HG02588 (cell line): ENCODE results near the gene SCYL3.

ENCODE experiments used
- ATAC-seq: cut with Tn5 transposase; IDR thresholded peaks from one replicate; pipeline ENCODE4 v1.9.1; 2021; ENCODE audit warnings: mild to moderate bottlenecking, moderate library complexity; ENCODE audit not compliant: unreplicated experiment

SCYL3 gene

DNA sequence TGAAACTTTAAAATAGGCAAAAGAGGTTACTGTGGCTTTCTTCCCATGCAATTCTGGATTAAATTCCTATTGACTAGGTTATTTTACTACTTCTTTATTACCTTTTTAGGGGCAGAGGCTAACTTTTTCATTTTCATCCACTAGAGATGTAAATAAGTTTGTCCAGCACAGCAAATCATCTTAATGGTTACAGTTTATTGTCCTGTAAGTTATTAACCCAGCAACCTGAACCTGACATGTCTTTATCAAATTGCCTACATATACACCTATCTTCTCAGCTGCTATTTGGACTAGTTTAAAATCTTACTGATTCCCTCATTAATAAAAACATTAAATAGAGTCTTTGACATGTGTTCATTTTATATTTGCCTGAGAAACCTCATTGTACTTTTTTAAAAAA is 6.9 kb upstream of the SCYL3 start:
- ATAC-seq: no peak

DNA sequence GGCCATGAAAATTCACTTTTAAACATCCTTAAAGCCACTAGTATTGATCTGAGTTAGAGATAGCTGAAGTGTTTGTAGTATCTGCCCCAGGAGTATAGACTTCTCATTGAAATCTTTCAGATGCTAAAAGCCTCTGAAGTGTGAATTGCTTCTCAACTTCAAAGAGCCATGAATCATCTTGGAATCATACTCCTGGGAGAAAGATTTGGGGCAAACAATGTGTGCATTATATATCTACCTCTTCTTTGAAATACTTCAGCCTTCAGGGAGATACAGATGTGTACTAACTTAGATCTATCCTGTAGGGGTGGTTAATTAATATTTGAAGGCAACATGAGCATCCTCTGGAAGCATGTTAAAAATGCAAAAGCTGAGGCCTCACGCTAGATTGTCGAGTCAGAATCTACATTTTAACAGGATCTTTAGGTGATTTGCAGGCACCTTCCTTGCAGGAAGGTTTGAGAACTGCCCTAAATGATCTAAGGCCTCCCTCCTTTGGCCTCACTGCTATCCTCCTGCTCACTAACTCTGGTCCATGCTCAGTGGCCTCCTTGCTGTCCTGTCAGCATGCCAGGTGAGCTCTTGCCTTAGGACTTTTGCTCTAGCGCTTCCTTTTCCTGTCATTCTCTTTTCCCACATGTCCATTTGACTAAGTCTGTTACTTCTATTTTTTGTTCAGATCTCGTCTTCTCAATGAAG is 6.0 kb upstream of the SCYL3 start:
- no peak for ATAC-seq

DNA sequence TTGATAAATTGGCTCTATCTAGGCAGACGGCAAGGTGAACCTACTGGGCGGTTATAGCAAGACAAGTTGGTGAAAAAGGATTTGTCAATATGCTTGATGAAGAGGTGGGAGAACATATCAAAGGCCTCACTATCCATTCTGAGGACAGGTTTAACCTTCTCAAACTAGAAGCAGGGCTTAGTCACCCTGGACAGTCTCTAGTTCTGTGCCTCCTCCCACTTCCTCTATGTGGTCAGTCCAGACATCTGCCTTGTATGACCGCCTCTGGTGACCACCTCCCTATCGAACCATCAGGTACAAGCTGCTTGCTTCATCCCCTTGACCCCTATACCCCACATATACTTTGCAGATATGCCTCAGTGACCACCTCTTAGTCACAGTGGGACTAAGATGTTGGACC is 2.3 kb upstream of the SCYL3 start:
- ATAC-seq: no peak

DNA sequence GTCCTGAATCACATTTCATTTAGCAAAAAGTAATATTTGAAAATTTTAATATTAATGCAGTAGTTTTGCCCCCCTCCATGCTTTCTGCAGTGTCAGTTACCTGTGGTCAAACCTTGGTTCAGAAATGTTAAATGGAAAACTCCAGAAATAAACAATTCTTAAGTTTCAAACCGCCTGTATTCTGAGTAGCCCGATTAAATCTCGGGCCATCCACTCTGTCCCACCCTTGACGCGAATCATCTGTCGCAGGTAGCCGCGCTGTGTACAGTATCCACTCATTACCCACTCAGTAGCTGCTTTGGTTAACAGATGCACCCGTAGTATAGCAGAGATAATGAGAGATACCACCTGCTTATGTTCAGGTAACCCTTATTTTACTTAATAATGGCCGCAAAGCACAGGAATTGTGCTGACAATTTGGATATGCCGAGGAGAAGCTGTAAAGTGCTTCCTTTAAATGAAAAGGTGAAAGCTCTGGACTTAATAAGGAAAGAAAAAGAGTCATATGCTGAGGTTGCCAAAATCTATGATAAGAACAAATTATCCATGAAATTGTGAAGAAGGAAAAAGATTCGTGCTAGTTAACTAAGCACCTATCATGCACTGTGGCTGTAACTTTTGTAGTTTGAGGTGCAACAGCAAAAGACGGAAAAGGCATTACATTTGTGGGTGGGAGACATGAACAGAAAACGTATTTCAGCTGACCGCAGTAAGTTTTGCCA is 889 bp upstream of the SCYL3 start:
- no peak for ATAC-seq

DNA sequence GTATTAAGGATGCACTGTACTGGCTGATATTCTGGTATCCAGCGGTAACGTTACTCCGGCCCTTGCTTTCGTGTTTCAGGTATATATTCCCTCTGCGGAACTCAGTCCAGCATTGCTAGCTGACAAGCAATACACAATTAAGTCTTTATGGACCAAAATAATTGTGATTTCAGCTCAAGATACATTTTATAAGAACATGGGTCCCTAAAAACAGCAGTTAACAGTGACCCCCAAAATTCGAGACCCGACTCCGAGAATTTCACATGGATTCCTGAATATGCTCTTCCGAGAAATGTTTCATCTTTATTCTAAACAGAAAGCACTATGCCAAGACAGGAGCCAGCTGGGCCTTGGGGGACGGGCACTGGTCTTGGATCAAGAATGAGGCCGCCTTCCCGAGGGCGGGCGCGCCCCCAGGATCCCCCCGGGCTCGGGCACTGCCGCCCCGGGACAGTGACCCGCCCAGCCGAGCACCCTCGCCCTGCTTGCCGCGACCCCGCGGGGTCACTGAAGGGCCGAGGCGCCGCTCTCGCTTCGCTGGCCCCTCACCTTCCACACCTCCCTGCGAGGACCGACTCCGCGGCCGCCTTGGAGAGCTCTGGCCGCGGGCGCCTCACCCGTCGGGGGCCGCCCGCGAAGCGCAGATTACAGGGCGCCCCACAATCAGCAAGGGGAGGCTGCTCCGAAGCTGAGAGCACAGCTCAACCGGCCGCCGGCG is 610 bp downstream of the SCYL3 start:
- ATAC-seq: no peak

DNA sequence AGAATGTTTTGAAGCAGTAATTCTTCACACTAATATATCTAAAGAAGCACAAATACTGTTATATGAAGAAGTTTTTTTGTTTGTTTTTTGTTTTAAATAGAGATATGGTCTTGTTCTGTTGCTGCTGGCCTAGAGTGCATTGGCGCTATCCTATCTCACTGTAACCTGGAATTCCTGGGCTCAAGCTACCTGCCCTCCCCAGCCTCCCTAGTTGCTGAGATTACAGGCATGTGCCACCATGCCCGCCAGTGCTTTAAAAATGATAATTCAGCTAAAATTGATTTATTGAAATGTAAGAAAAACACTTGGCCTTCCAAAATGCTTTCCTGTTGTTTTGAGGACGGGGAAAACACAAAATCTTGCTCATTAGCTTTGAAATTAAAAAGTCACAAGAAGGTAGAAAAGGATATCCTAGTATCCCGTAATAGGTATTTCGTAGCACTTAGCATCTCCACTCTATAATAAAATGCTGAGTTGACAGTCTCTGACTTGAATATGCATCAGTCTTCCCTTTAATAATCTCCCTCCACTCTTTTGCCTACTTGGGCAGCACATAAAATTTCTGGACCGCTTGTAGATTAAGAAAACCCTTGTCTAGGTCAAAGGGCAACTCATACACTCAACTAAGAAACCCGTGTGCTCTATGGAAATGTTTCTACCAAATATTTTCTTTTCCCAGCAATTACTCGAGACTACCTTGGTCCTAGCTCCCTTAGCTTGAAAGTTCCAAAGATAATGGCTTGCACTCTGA is 1.3 kb downstream of the SCYL3 start:
- ATAC-seq: no peak

DNA sequence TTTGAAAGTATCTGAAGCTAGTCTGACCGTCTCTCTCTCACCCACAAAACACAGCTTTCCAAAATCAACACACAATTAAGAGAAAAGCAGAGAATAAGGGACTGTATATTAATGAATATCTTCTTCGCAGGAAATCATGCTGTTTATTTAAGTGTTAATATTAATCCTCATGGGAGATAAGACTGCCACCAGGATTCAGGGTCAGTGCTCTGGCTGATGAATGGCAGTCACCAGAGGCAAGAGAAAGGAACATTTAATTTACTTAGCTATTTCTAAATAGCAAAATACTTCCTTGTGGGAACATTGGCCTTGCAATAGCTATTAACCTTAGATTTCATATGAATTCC is 2.2 kb downstream of the SCYL3 start:
- no peak for ATAC-seq

DNA sequence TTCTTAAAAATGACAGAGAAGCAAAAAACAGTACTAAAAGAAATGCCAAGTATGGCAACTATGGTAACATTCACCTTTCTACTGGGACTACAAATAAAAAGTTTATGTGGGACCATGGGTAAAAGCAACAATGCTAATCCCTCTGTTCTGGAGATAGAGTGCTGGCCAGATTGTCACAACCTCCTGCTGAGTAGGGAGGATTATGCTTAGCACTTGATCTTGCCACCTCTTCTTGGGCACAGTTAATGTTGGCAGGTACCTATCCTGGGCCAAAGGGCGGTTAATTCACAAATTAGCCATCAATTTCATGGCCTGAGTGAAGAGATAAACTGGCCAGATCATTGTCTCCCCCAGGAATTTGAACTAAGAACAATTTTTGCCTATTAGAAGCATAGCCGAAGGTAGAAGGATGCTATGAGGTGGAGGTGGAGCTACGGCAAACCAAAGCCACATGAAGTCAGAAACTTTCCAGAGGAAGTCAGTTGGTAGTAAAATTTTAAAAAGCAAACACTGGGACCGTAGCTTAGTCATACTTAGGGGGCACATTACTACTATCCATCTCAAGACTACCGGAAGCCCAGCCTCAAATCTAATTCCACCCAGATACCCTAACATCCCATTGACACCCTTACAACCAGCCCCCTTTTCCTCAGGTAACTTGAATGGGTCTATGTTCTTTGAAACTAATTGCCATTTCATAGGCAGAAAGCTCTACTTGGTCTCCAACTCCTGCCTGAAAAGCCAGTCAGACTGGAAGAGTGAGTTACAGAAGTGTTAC is 2.7 kb downstream of the SCYL3 start:
- ATAC-seq: no peak

DNA sequence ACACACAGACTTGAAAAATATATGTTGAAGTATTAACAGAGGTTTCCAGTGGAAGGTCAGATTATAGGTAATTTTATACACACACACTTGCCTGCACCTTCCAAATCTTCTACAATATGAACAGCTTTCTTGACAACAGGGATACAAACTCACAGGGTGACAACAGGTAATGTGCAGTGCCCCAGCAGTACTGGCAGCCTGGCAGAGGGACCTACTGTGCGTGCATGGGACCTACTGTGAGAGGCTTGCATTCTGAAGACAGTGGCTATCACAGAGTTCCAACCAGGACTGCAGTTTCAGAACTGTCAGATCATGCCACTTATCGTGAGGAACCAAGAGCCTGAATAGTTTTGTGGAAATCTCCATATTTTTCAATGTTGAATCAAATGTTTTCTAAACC is 3.8 kb downstream of the SCYL3 start:
- no peak for ATAC-seq

DNA sequence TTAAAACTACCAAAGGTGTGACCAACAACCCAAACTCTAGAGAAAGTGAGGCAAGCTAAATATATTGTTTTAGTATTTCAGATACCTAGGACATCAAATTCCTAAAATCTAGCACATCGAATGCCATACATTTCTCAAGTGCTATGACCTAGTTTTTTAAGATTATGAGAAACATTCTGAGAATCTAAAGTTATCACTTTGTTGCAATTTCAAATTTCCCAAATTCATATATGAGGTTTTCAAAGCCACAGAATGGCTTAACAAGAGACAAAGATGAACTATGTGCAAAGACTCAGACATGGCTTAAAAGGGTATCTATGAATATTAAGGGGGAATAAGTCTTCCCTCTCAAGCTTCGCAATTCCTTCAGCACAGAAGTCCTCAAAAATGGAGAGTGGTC is 6.8 kb downstream of the SCYL3 start:
- no peak for ATAC-seq

DNA sequence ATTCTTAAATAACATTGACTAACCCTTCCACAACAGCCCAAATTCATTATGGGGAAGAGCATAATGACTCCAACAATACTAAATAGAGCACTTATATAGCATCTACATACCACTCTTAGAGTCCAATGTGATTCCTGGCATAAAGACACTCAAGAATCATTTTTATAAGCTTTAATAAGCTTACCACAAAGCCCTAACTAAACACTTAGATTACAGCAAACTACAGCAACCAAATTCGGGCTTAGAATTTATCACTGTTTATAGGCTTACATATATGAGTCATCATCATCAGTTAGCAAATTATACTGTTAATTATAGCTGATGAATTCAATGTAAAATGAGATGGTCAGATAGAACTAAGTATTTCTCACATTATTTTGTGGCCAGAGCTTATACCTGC is 7.3 kb downstream of the SCYL3 start:
- no peak for ATAC-seq

DNA sequence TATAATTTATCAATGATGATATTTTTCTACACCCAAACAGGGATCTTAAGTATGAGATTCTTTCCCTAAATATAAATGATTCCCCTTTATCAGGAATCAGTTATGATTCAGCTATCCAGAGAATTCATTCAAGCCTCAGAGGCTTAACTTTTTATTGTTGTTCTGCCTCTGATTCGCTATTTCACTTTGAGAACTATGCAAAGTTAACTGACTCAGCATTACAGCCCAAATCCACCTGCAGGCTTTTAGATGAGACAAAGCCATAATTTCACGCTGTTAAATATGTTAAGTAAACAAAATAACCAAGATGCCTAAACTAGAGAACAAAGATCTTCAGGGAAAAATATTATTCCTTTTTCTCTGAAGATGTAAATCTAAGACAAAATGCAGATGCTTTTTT is 8.5 kb downstream of the SCYL3 start:
- no peak for ATAC-seq

DNA sequence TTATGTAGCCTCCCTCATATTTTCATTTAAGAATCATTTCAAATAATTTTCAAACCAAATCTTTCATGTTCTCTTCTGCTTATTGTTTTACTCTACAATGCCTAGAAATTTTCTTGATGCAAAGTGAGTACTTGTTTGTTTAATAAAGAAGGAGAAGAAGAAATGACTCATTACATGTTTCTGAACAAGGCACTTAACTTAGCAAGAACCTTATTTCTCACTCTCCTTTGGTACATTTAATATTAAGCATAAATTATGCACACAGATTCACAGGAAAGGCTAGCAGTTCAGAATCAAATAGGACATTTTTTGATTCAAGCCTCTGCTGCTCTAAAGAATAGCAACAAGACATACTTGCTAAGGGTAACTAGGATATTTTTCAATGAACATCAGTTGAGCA is 9.1 kb downstream of the SCYL3 start:
- no peak for ATAC-seq

DNA sequence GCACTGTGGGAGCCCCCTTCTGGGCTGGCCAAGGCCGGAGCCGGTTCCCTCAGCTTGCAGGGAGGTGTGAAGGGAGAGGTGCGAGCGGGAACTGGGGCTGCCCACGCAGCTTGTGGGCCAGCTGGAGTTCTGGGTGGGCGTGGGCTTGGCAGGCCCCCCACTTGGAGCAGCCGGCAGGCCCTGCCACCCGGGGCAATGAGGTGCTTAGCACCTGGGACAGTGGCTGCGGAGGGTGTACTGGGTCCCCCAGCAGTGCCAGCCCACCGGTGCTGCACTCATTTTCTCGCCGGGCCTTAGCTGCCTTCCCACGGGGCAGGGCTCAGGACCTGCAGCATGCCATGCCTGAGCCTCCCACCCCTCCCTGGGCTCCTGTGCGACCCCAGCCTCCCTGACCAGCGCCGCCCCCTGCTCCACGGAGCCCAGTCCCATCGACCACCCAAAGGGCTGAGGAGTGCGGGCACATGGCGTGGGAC is 11.6 kb downstream of the SCYL3 start:
- no peak for ATAC-seq

DNA sequence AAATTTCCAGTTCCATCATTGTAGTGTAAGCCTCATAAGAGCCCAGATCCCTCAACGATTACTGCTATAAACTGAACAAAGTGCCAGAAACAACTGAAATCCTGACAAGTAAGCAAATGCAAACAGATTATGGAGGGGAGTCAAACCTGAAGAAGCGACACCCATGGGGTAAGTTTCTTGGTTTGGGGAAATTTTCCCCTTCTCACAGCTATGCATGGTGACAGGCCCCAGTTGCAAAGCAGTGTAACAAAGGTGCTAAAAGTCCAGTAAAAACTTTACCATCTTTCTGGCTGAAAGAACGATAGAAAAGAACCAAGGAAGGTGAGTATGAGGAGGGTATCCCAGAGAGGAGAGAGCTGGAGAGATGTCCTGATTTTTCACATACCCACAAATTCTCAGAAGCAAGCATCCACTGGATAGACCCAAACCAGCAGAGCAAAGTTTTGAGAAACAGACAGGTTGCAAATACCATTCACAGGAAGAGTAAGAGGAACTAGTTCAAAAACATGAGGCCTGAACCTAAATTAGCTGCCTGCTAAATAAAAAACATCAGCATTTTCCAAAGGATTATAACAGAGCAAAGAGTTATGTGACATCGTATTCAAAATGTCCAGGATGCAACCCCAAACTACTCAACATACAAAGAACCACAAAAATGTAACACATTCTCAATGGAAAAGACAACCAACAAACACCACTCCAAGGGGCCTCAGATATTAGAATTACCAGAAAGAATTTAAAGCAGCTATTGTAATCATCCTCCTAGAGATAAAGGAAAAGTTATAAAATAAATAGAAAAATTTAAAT is 14.5 kb downstream of the SCYL3 start:
- ATAC-seq: no peak

DNA sequence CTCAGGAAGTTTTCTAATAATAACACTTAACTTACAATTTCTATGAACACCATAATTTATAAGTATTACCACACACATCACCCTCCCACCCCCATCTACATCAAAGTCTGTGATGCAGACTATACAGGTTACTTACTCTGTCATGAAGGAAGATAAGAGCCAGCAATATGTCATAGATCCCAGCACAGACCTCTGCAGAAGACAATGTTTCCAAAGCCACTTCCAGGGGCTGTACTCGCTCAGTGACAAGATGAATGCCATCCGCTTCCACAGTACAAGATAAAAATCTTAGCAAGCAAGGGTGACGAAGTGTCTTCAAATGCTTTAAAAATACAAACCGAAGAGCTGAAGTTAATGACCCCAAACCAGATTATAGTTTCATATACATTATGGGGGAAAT is 15.2 kb downstream of the SCYL3 start:
- ATAC-seq: no peak

DNA sequence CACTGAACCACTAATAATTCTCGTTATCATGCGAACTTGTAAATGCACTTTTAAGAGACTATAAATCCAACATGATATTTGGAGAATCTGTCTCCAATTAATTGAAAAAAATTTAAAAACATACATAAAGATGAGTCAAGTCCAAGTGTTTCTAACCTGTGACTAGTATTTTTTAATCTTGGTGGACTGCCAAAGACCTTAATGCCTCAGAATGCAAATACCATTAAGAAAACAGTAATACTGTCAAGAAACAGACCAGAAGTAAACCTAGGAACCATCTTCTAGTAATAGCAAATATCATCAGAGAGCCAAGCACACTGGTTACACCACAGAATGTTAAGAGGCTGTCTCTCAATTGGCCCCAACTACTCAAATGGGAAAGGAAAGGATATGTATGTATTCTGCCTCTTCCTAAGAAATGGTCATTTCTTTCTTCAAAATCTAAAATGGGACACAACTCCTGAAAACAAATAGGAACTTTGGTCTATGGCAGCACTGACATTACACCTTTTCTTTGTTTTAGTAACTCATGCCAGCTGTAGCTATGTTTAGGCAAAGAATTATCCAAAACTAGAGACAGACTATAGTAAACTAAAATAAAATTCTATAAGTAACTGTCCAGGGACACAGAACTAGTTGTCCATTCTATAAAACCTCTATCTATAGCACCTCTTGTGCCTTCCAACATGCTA is 15.8 kb downstream of the SCYL3 start:
- ATAC-seq: no peak

DNA sequence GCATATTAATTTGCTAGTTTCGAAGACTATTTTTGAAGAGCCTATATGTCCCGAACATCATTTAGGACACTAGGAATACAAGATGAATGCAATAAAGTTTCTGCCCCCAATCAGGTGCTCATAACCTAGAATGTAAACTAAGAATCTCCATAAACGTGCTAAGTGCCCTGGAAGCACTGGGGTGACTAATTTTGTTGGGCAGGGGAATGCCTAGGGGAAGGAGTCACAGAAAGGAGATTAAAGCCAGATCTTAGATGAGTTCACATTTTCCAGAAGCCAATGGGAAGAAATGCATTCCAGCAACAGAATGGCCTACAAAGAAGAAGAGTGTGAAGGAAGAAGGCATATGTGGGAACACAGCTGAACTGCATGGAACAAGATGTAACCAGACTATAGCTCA is 19.5 kb downstream of the SCYL3 start:
- no peak for ATAC-seq

DNA sequence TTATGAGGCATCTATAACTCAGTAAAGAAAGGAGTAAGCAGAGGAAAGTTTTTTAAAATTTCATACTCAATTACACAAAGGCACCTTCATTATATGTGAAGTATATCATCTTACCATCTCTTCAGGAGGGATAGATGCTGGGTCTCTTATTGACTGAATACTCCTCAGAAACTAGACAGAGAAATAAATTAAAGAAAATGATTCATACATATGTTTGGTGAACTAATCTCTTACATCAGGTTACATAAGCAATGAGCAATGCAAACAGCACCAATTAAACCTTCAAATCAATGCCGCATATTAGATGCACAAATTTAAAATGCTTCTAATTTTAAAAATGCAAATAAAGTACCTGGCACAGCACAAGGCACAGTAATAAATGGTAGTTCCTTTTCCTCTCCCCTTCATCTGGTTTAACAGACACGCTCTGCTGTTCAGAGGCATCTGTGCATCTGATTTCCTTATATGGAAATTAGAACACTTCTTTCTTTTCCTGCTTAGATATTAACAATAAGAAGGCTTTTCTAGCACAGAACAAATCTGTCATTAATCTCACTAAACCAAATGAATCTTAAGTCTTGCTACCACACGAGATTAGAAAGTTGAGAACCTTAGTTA is 20.0 kb downstream of the SCYL3 start:
- no peak for ATAC-seq
